H1 (cell line): ENCODE data around the gene ASIC5.

Experiments used
- CEBPB ChIP-seq: IDR thresholded peaks from 2 replicates; pipeline ENCODE4 v1.6.1; 2012; ENCODE audit warnings: low read depth, low read length
- CREB1 ChIP-seq: IDR thresholded peaks from 2 replicates; pipeline ENCODE4 v1.6.1; 2012; ENCODE audit warnings: inconsistent platforms
- CTCF ChIP-seq, 3 experiments: IDR thresholded peaks; 1 replicate in 2 of 3; 2 replicates in 1 of 3; pipeline versions ENCODE4 v1.5.1 to v1.6.1; 2011; ENCODE audit warnings: low read length in 3 of 3, mild to moderate bottlenecking in 3 of 3, inconsistent platforms in 2 of 3, low read depth in 1 of 3, moderate library complexity in 1 of 3; ENCODE audit not compliant: insufficient read depth in 1 of 3; ENCODE audit errors: control extremely low read depth in 1 of 3
- KDM1A ChIP-seq: fragments of 200-600, 300-600 bp; sonication (generic); IDR thresholded peaks from 2 replicates; pipeline ENCODE4 v1.7.1; 2016; ENCODE audit warnings: mild to moderate bottlenecking, low read length, borderline replicate concordance
- RXRA ChIP-seq: IDR thresholded peaks from 2 replicates; pipeline ENCODE4 v1.6.1; 2011; ENCODE audit warnings: low read depth, mild to moderate bottlenecking, low read length, moderate library complexity; ENCODE audit not compliant: insufficient read depth

- TF ChIP-seq CREB1: no peak
- TF ChIP-seq CTCF (IDR thresholded peaks at IDR 0.05; ENCODE audit: control extremely low read depth in 1 of 3, insufficient read depth in 1 of 3, low read depth in 1 of 3, low read length in 3 of 3): no peak
- no peak for TF ChIP-seq KDM1A
- no peak for TF ChIP-seq RXRA
- TF ChIP-seq CEBPB: no peak
Measured at GRCh38 chr4:155784637-155785036, 81.4 kb downstream of the ASIC5 start.
